CD14-positive monocyte (primary cell): ENCODE measurements around the gene ZBED1. TPM values are rescaled to one million over a fixed set of nuclear protein-coding genes. Genes with fewer than 3 reads are reported as not detected.
"Not testable (repeated sequence)": the region's sequence is repeated elsewhere in the genome, so short reads cannot be mapped to it uniquely, and the experiment has no call there.

Experiments used
- DNase-seq, 3 donors: peaks; one replicate each; pipeline ENCODE4 v3.0.0-alpha.2; 2011 to 2022
- H2AFZ ChIP-seq: 2 replicates; pipeline ENCODE4 v1.6.0; 2012; ENCODE audit warnings: mild to moderate bottlenecking, low read depth, low read length, inconsistent platforms; ENCODE audit not compliant: insufficient read depth, poor library complexity, severe bottlenecking
- H3K27ac ChIP-seq, 2 donors: 1 replicate in 1 of 2; 2 replicates in 1 of 2; pipeline ENCODE4 v1.5.1; 2012 to 2013; ENCODE audit warnings: low read length in 2 of 2, control low read depth in 1 of 2, inconsistent platforms in 1 of 2, low read depth in 1 of 2, mild to moderate bottlenecking in 1 of 2
- H3K27me3 ChIP-seq, 2 donors: one replicate each; pipeline versions ENCODE4 v1.6.0 to v1.6.1; 2011 to 2013; ENCODE audit warnings: low read length in 2 of 2; ENCODE audit not compliant: control insufficient read depth in 2 of 2, insufficient read depth in 2 of 2
- H3K36me3 ChIP-seq, 2 donors: replicated peaks in 1 of 2; 1 replicate in 1 of 2; 2 replicates in 1 of 2; pipeline versions ENCODE4 v1.5.1 to v1.6.1; 2012 to 2013; ENCODE audit warnings: low read length in 2 of 2, control low read depth in 1 of 2, inconsistent platforms in 1 of 2, mild to moderate bottlenecking in 1 of 2; ENCODE audit not compliant: insufficient read depth in 2 of 2, control insufficient read depth in 1 of 2
- H3K4me1 ChIP-seq, 2 donors: 1 replicate in 1 of 2; 2 replicates in 1 of 2; pipeline versions ENCODE4 v1.5.1 to v1.6.1; 2012 to 2013; ENCODE audit warnings: low read length in 2 of 2, control low read depth in 1 of 2, inconsistent platforms in 1 of 2, mild to moderate bottlenecking in 1 of 2, moderate library complexity in 1 of 2; ENCODE audit not compliant: insufficient read depth in 2 of 2, control insufficient read depth in 1 of 2
- H3K4me2 ChIP-seq: replicated peaks from 2 replicates; pipeline ENCODE3; 2012; ENCODE audit warnings: low read length, moderate library complexity, mild to moderate bottlenecking; ENCODE audit not compliant: poor library complexity, severe bottlenecking; ENCODE audit errors: extremely low read depth
- H3K4me3 ChIP-seq, 3 experiments: fragments of 200-600 bp in 1 of 3; sonication (generic) in 1 of 3; replicated peaks in 1 of 3; 1 replicate in 2 of 3; 2 replicates in 1 of 3; pipeline ENCODE4 v1.5.1; 2011 to 2013; ENCODE audit warnings: low read length in 3 of 3, mild to moderate bottlenecking in 3 of 3, control low read depth in 2 of 3, low read depth in 2 of 3, inconsistent platforms in 1 of 3, moderate library complexity in 1 of 3
- H3K79me2 ChIP-seq: 2 replicates; pipeline ENCODE4 v1.6.0; 2012; ENCODE audit warnings: mild to moderate bottlenecking, control low read depth, inconsistent platforms, low read length, moderate library complexity; ENCODE audit not compliant: insufficient read depth
- H3K9ac ChIP-seq: 2 replicates; pipeline ENCODE4 v1.6.0; 2017; ENCODE audit warnings: low read length, mild to moderate bottlenecking; ENCODE audit not compliant: insufficient read depth, poor library complexity, severe bottlenecking
- H3K9me3 ChIP-seq, 2 donors: replicated peaks in 1 of 2; 1 replicate in 1 of 2; 2 replicates in 1 of 2; pipeline versions ENCODE4 v1.5.1 to v1.6.1; 2012 to 2013; ENCODE audit warnings: low read length in 2 of 2, control low read depth in 1 of 2; ENCODE audit not compliant: control insufficient read depth in 1 of 2, insufficient read depth in 1 of 2
- H4K20me1 ChIP-seq: 2 replicates; pipeline ENCODE4 v1.6.0; 2012; ENCODE audit warnings: mild to moderate bottlenecking, low read length, control low read depth, moderate library complexity; ENCODE audit not compliant: insufficient read depth
- H3K27ac Mint-ChIP-seq, 7 donors: one replicate each; pipeline ENCODE4 v1.8.0; 2020; ENCODE audit warnings: mild to moderate bottlenecking in 7 of 7, mixed read lengths in 7 of 7, moderate library complexity in 6 of 7, inconsistent platforms in 2 of 7
- H3K27me3 Mint-ChIP-seq, 3 donors: one replicate each; pipeline ENCODE4 v1.8.0; 2021 to 2022; ENCODE audit warnings: low read depth in 3 of 3, mild to moderate bottlenecking in 3 of 3, mixed read lengths in 3 of 3, moderate library complexity in 3 of 3, inconsistent platforms in 1 of 3
- H3K36me3 Mint-ChIP-seq, 2 donors: one replicate each; pipeline ENCODE4 v1.8.0; 2020; ENCODE audit warnings: mixed read lengths in 2 of 2, inconsistent platforms in 1 of 2, mild to moderate bottlenecking in 1 of 2
- H3K4me1 Mint-ChIP-seq: one replicate; pipeline ENCODE4 v1.8.0; 2020; ENCODE audit warnings: mild to moderate bottlenecking, mixed read lengths
- H3K4me3 Mint-ChIP-seq, 2 donors: one replicate each; pipeline ENCODE4 v1.8.0; 2020; ENCODE audit warnings: mild to moderate bottlenecking in 2 of 2, mixed read lengths in 2 of 2, moderate library complexity in 1 of 2
- H3K9me3 Mint-ChIP-seq, 7 donors: one replicate each; pipeline ENCODE4 v1.8.0; 2020 to 2022; ENCODE audit warnings: mixed read lengths in 7 of 7, mild to moderate bottlenecking in 6 of 7, moderate library complexity in 6 of 7, inconsistent platforms in 2 of 7
- WGBS: methylation state at CpG from one replicate; pipeline ENCODE4 v1.1.5; 2013; ENCODE audit warnings: missing lambda C conversion rate; ENCODE audit not compliant: insufficient coverage; 5-methylcytosine and 5-hydroxymethylcytosine counted together
- intact Hi-C, 2 donors: fragments of 100-400 bp; cut with micrococcal nuclease; formaldehyde crosslinking; loops; one replicate each; pipeline versions ENCODE4 v1.15.0 to v1.15.1; 2023
- polyA plus RNA-seq, 3 donors: library from polyadenylated mRNA; depleted of rRNA in 1 of 3; unstranded in 2 of 3; stranded (reverse) in 1 of 3; fragments of 300-500 nt in 2 of 3; fragments of >200 nt in 1 of 3; fragmentation: Illumina TruSeq in 2 of 3; gene quantifications; 1 replicate in 2 of 3; 2 replicates in 1 of 3; pipeline ENCODE4 v1.2.3, GENCODE V29; 2012 to 2021
- TF ChIP-seq, protein P1 (sequence below): fragments of 200-600 bp; IDR thresholded peaks from one replicate; pipeline ENCODE4 v1.8.0; 2022; ENCODE audit warnings: antibody characterized with exemption, mild to moderate bottlenecking

Gene ZBED1
- polyA plus RNA-seq, 3 donors, result 13.9 to 32.1 (median 23.1) TPM

DNA sequence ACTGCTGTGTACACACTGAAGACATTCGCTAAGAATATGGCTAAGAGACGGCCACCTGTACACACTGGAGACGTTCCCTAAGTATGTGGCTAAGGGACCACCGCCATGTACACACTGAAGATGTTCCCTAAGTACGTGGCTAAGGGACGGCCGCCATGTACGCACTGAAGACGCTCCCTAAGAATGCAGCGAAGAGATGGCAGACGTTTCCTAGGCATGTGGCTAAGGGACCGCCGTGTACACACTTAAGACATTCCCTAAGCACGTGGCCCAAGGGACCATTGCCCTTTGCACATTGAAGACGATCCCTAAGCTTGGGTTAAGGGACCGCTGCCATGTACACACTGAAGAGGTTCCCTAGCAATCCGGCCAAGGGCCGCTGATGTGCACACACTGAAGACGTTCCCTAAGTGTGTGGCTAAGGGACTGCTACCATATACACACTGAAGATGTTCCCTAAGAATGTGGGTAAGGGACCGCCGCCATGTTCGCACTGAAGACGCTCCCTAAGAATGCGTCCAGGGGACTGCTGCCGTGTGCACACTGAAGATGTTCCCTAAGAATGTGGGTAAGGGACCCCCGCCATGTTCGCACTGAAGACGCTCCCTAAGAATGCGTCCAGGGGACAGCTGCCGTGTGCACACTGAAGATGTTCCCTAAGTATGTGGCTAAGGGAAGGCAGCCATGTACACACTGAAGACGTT is 36.7 kb downstream of the ZBED1 start:
- Mint-ChIP-seq H3K27me3 (peaks cover 0 to 2% (median 1%) of the 10 kb centered on the region in 3 donors), H3K9me3 (no peaks in the 10 kb centered on the region), H3K36me3 (peaks cover 4% of the 10 kb centered on the region in 2 donors), H3K4me3 (no peak overlapping the region), H3K27ac (no peak overlapping the region), H3K4me1 (no peaks in the 10 kb centered on the region)
- Histone ChIP-seq H3K27me3 (no peaks in the 10 kb centered on the region), H4K20me1 (peaks cover 86% of the 10 kb centered on the region), H3K9ac (no peak overlapping the region), H3K4me1 (no peaks in the 10 kb centered on the region), H3K36me3 (no peaks in the 10 kb centered on the region), H3K9me3 (no peaks in the 10 kb centered on the region), H3K4me3 (no peak overlapping the region), H2AFZ (no peak overlapping the region), H3K4me2 (no peak overlapping the region), H3K27ac (no peak overlapping the region), H3K79me2 (peaks cover 23% of the 10 kb centered on the region)
- TF ChIP-seq, protein P1, sequence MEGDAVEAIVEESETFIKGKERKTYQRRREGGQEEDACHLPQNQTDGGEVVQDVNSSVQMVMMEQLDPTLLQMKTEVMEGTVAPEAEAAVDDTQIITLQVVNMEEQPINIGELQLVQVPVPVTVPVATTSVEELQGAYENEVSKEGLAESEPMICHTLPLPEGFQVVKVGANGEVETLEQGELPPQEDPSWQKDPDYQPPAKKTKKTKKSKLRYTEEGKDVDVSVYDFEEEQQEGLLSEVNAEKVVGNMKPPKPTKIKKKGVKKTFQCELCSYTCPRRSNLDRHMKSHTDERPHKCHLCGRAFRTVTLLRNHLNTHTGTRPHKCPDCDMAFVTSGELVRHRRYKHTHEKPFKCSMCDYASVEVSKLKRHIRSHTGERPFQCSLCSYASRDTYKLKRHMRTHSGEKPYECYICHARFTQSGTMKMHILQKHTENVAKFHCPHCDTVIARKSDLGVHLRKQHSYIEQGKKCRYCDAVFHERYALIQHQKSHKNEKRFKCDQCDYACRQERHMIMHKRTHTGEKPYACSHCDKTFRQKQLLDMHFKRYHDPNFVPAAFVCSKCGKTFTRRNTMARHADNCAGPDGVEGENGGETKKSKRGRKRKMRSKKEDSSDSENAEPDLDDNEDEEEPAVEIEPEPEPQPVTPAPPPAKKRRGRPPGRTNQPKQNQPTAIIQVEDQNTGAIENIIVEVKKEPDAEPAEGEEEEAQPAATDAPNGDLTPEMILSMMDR, result no peak
- 94% methylated on average over 31 of the region's 31 CpGs for WGBS
- intact Hi-C loops, result no loop called here
- no peak for DNase-seq

DNA sequence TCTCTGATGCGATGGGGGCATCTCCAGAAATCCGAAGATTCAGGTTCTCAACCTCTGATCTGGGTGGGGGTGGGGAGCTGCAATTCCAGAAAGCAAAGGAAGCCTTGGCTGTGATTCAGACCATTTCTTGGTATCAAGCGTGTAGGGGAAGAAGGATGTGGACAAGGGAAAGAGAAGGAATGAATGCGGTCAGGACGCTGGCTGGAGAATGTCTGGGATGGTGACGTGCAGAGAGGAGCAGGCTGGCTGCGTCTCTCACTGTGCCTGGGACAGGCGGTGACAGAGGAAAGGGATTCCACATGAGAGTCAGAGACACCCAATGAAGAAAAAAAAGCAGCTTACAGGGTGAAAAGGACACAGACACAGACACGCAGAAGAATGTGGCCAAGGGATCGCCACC is 37.3 kb downstream of the ZBED1 start:
- H3K4me1 ChIP-seq, H3K27ac ChIP-seq, H3K4me3 ChIP-seq, H3K9me3 ChIP-seq, intact Hi-C loops, H2AFZ ChIP-seq, H3K9ac ChIP-seq, H3K4me1 Mint-ChIP-seq, H3K4me2 ChIP-seq, H3K36me3 ChIP-seq, H3K27ac Mint-ChIP-seq, H3K36me3 Mint-ChIP-seq, H3K27me3 ChIP-seq, H3K4me3 Mint-ChIP-seq, H3K27me3 Mint-ChIP-seq, DNase-seq, H3K9me3 Mint-ChIP-seq: not testable (repeated sequence)
- H3K79me2 ChIP-seq, result peaks cover 24% of the 10 kb centered on the region
- peaks cover 86% of the 10 kb centered on the region for H4K20me1 ChIP-seq
- WGBS, result 86% methylated on average over 8 of the region's 10 CpGs
